Neural cell (in vitro differentiated cells): Measurements from ENCODE around the gene POMGNT2.

Source experiments
- CTCF ChIP-seq: fragments of 450-650 bp; IDR thresholded peaks from 2 replicates; pipeline ENCODE4 v1.5.1; 2014; ENCODE audit warnings: antibody characterized with exemption, mild to moderate bottlenecking, moderate library complexity; ENCODE audit not compliant: poor library complexity, severe bottlenecking
- EP300 ChIP-seq: fragments of 450-650 bp; conservative IDR thresholded peaks from 2 replicates; pipeline ENCODE4 v1.6.1; 2014; ENCODE audit warnings: antibody characterized with exemption, mild to moderate bottlenecking, moderate library complexity; ENCODE audit not compliant: poor library complexity, severe bottlenecking
- EZH2 ChIP-seq: fragments of 200-600, 300-800 bp; shearing (Covaris generic), sonication (generic); IDR thresholded peaks from 2 replicates; pipeline ENCODE4 v1.6.1; 2014; ENCODE audit warnings: antibody characterized with exemption, low read length, borderline replicate concordance, mild to moderate bottlenecking; ENCODE audit not compliant: insufficient read depth, poor library complexity, severe bottlenecking
- MXI1 ChIP-seq: fragments of 450-650 bp; conservative IDR thresholded peaks from 2 replicates; pipeline ENCODE4 v1.6.1; 2014; ENCODE audit warnings: antibody characterized with exemption, mild to moderate bottlenecking; ENCODE audit not compliant: poor library complexity, severe bottlenecking
- SMC3 ChIP-seq: fragments of 450-650 bp; conservative IDR thresholded peaks from 2 replicates; pipeline ENCODE4 v1.6.1; 2014; ENCODE audit warnings: antibody characterized with exemption, mild to moderate bottlenecking, moderate library complexity; ENCODE audit not compliant: poor library complexity

GRCh38 chr3:43043793-43044192 is 62.1 kb downstream of the POMGNT2 start:
- TF ChIP-seq SMC3 (no peak), CTCF (no peak), MXI1 (no peak), EP300 (no peak), EZH2 (no peak)
